ENCODE measurements around the gene TXNDC11.
A peak's percentile ranks its signal among the peaks of the same experiment; 100 is the strongest.

The TXNDC11 gene

GRCh38 chr16:11768849-11769248, 26.2 kb upstream of the TXNDC11 start:
- no peak for TF ChIP-seq CTCF (IDR thresholded peaks at IDR 0.05; ENCODE audit: insufficient read depth, low read length, poor library complexity, severe bottlenecking)
- Histone ChIP-seq H3K27me3 (replicated peaks; ENCODE audit: control insufficient read depth, insufficient read depth, low read length) (no peaks in the 10 kb centered on the region), H3K36me3 (ENCODE audit: control insufficient read depth, insufficient read depth, low read length) (peaks cover 19% of the 10 kb centered on the region), H3K4me3 (replicated peaks; ENCODE audit: low read depth, low read length) (no peak overlapping the region)
- DNase-seq (ENCODE audit: extremely low read depth, insufficient read length): peak; percentile 59

- Histone ChIP-seq H3K36me3 (ENCODE audit: control insufficient read depth, insufficient read depth, low read length) (peaks cover 20% of the 10 kb centered on the region), H3K27me3 (replicated peaks; ENCODE audit: control insufficient read depth, insufficient read depth, low read length) (no peaks in the 10 kb centered on the region), H3K4me3 (replicated peaks; ENCODE audit: low read depth, low read length) (no peak overlapping the region)
- no peak for DNase-seq (ENCODE audit: extremely low read depth, insufficient read length)
- no peak for TF ChIP-seq CTCF (IDR thresholded peaks at IDR 0.05; ENCODE audit: insufficient read depth, low read length, poor library complexity, severe bottlenecking)
These were observed 19.8 kb upstream of the TXNDC11 start for GRCh38 chr16:11762431-11762830.

- H3K27me3 ChIP-seq (replicated peaks; ENCODE audit: control insufficient read depth, insufficient read depth, low read length): no peaks in the 10 kb centered on the region
- peaks cover 27% of the 10 kb centered on the region for H3K36me3 ChIP-seq (ENCODE audit: control insufficient read depth, insufficient read depth, low read length)
- DNase-seq (ENCODE audit: extremely low read depth, insufficient read length): no peak
- no peak for TF ChIP-seq CTCF (IDR thresholded peaks at IDR 0.05; ENCODE audit: insufficient read depth, low read length, poor library complexity, severe bottlenecking)
- no peak overlapping the region for H3K4me3 ChIP-seq (replicated peaks; ENCODE audit: low read depth, low read length)
These were observed 17.3 kb upstream of the TXNDC11 start for GRCh38 chr16:11759997-11760396.

DNA sequence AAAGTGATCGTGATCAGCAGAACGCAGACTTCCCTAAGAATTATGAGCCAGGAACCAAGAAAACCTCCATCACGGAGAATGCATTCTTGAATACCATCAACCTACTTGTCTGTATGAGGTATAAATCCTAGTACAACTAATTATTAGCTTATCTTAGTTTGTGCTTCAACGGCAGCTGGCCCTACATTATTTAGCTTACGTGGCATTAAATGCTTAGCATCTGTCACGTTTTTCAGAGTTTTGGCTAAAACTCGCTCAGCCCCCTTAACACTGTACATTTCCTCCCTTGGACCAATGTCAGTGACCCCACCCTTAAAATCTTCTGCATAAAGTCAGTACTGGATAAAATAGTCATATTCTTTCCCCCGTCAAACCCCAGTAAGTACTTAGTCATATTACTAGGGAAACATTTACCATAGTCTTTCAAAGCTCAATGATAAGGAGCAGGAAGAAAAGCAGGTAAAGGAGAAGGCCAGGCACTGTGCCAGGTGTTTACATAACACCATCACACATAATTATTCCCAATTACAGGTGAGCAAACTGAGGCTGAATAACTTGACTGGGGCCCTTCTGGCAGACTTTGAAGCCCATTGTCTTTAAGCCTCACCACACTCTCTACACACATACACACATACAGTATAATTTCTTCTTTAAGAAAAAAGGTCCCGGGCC, 16.6 kb upstream of the TXNDC11 start:
- no peak for DNase-seq (ENCODE audit: extremely low read depth, insufficient read length)
- TF ChIP-seq CTCF (IDR thresholded peaks at IDR 0.05; ENCODE audit: insufficient read depth, low read length, poor library complexity, severe bottlenecking): no peak
- no peak overlapping the region for H3K4me3 ChIP-seq (replicated peaks; ENCODE audit: low read depth, low read length)
- peaks cover 27% of the 10 kb centered on the region for H3K36me3 ChIP-seq (ENCODE audit: control insufficient read depth, insufficient read depth, low read length)
- H3K27me3 ChIP-seq (replicated peaks; ENCODE audit: control insufficient read depth, insufficient read depth, low read length): no peaks in the 10 kb centered on the region

DNA sequence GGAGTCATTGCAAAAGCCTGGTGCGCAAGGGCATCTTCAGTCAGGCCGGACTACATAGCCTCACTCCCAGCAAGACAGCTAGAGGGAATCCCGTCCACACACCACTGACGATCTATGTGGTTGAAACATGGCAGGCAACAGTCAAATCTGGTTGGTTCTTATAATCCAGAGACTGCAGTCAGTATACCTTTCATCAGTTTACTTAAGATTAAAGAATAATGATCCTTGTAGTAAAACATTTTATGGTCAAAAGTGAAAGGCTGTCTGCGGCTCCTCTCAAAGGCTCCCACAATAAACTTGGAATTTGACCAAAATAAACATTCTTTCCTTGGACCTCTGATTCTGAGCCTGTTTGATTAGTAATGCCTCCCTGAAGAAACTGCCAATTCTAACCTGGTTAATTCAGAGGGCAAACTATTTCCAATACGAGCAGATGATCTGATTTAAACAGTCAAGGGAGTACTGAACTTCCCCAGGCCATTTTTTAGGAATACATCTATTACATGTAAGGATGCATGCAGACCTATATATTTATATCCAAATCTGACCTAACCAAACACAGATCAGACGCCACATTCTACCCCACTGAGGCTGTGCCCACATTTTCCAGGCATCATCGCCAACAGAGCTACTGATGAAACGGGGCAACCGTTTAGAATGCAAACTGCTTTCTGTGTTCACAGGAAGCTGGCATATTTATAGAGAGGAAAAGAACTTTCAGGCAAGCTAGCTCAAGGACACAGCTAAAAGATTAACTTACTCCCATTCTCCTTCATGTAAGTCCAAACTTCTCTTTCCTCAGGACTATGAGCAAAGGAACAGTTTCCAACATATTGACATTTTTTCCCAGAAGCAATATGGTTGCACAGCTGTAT, 15.3 kb upstream of the TXNDC11 start:
- DNase-seq (ENCODE audit: extremely low read depth, insufficient read length): no peak
- no peak overlapping the region for H3K4me3 ChIP-seq (replicated peaks; ENCODE audit: low read depth, low read length)
- H3K36me3 ChIP-seq (ENCODE audit: control insufficient read depth, insufficient read depth, low read length): peaks cover 33% of the 10 kb centered on the region
- H3K27me3 ChIP-seq (replicated peaks; ENCODE audit: control insufficient read depth, insufficient read depth, low read length): no peaks in the 10 kb centered on the region
- TF ChIP-seq CTCF (IDR thresholded peaks at IDR 0.05; ENCODE audit: insufficient read depth, low read length, poor library complexity, severe bottlenecking): no peak
